Activated naive CD4-positive, alpha-beta T cell treated with Interleukin-2 at 50 U/mL for 16 hours (primary cell): ENCODE measurements around the gene MFAP2.
"Not testable (repeated sequence)": the region's sequence is repeated elsewhere in the genome, so short reads cannot be mapped to it uniquely, and the experiment has no call there.

Experiments used
- DNase-seq: peaks from one replicate; pipeline ENCODE4 v3.0.0-alpha.2; 2020

MFAP2 gene

DNA sequence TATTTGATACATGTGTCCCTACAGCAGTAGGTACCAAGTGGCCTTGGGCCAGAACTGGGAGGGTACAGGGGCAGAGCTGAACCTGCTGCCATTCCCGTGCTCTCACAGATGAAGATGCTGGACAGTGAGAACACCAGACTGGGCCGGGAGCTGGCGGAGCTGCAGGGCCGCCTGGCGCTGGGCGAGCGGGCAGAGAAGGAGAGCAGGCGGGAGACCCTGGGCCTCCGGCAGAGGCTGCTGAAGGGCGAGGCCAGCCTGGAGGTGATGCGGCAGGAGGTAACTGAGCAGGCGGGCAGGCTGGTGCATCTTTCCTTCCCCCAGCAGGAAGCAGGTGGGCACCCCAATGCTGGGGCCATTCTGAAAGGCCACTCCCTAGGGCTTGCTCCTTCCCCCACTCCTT lies 21.9 kb downstream of the MFAP2 start:
- no peak for DNase-seq

DNA sequence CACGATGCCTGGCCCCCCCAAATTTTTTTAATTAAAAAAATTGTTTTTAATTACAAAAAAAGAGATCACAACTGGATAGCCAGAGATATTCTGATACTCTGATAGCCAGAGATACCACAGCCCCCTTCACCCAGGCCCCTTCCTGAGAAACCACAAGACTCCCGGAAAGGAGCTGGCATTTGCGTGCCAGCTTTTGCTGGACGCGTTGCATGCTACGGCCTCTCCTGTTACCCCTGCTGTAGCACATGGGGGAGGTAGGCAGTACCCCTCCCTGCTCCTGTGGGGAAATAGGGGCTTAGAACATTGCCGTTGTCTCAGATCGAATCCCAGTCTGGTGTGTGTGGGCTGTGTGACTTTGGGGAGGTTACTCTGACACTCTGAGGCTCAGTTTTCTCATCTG lies 22.7 kb downstream of the MFAP2 start:
- DNase-seq, result no peak

DNA sequence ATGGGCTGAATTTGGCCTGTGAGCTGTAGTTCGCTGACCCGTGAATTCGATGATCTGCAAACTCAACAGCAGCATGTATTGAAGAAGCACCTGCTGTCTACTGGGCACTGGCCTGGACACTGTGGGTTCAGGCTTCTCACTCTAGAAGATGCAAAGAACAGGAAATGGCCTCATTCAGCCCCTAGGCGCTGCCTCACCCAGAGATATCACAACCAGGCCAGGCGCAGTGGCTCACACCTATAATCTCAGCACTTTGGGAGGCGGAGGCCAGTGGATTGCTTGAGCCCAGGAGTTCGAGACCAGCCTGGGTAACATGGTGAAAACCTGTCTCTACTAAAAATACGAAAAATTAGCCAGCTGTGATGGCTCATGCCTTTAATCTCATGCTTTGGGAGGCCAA lies 23.6 kb downstream of the MFAP2 start:
- DNase-seq, result no peak

DNA sequence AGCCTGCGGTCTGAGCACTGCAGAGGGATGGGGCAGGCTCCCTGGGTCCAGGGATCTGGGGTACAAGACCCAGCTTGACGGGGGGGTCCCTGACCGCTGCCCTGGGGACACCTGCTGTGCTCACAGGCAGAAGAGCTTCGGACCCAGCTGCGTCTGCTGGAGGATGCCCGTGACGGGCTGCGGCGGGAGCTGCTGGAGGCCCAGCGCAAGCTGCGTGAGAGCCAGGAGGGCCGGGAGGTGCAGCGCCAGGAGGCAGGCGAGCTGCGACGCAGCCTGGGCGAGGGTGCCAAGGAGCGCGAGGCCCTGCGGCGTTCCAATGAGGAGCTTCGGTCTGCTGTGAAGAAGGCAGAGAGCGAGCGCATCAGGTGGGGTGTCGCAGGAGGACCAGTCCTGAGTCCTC lies 25.2 kb downstream of the MFAP2 start:
- DNase-seq, result no peak

DNA sequence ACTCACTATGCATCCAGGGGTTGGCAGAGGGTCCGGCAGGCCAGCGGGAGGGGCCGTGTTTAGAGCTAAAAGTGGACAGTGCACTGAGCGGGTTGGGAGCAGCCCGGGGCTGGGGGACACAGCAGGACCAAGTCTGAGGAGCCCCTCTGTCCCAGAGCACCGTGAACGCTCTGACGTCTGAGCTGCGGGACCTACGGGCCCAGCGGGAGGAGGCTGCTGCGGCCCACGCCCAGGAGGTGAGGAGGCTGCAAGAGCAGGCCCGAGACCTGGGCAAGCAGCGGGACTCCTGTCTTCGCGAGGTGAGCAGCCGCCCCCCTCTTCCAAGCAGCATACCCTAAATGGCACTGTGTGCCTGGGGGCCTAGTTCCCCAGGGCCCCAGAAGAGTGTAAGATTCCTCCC lies 25.8 kb downstream of the MFAP2 start:
- no peak for DNase-seq

DNA sequence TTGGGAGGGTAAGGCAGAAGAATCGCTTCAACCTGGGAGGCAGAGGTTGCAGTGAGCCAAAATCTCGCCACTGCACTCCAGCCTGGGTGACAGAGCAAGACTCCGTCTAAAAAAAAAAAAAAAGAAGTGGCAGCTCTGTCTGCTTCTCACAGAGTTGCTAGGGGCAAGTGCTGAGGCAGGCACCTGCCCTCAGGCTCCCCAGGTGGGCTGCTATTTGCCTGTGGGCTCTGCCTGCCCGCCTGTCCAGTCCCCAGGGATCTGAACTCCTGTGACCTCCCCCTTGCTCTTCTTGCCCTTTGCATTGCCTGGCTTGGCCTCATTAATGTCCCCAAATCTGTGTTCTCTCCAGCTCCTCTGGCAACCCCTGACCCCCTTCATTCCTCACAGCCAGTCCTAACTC lies 28.0 kb downstream of the MFAP2 start:
- not testable (repeated sequence) for DNase-seq

DNA sequence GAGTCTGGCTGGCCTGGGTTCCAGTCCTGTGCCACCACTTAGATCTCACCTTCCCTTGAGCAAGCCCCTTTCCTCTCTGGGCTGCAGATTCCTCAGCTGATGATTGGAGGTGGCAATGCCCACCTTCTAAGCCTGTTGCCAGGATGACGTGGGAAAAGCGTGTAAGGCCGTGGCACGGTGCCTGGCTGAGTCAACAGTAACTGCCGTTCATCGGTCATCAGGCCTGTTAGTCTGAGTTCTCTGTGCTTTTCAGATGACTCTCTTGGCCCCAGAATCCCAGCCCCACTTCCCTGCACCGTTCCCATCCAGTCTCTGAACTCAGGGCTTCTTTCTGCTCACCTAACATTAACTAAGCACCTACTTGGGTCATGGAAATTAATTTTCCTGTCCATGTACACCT lies 31.4 kb downstream of the MFAP2 start:
- not testable (repeated sequence) for DNase-seq

DNA sequence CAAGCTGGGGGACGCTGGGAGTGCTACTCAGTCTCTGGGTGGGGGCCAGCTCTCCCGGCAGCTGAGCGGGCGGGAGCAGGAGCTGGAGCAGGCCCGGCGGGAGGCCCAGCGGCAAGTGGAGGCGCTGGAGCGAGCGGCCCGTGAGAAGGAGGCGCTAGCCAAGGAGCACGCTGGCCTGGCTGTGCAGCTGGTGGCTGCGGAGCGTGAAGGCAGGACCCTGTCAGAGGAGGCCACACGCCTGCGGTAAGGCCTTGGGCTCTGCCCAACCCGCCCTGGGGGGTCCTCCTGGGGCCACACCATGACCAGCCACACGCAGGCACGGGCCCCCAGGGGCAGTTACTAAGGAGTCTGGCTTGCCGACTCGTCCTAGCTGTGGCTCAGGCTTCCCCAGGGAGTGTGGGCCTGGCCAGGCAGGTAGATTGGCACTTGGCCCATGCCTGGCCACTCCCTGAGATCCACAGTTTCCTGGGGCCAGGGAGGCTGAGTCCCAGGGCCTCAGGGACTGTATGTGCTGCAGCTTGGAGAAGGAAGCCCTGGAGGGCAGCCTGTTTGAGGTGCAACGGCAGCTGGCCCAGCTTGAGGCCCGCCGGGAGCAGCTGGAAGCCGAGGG lies 32.0 kb downstream of the MFAP2 start:
- DNase-seq, result not testable (repeated sequence)

DNA sequence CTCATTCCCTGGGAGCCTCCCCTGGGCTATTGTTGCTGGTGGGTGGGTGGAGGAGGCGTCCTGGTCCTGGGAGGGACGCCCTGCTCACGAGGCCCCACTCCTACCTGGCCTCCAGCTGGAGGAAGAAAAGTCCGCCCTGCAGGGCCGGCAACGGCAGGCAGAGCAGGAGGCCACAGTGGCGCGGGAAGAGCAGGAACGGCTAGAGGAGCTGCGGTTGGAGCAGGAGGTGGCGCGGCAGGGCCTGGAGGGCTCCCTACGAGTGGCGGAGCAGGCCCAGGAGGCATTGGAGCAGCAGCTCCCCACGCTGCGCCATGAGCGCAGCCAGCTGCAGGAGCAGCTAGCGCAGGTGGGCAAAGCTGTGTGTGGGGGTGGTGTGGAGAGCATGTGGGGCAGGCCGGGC lies 33.8 kb downstream of the MFAP2 start:
- DNase-seq, result no peak

DNA sequence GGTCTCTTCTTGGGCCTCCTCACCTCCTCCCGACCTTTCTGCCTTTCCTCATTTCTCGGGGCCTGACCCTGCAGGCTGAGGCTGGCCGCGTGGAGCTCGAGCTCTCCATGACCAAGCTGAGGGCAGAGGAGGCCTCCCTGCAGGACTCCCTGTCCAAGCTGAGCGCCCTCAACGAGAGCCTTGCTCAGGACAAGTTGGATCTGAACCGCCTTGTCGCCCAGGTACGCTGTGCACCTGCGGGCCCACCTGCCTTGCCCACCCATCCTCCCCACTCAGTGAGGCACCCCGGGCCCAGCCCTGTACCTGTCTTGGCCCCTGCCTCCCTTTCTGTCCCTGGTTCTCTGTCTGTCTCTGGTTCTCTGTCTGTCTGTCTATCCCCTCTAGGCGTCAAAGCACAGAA lies 34.2 kb downstream of the MFAP2 start:
- DNase-seq, result not testable (repeated sequence)

DNA sequence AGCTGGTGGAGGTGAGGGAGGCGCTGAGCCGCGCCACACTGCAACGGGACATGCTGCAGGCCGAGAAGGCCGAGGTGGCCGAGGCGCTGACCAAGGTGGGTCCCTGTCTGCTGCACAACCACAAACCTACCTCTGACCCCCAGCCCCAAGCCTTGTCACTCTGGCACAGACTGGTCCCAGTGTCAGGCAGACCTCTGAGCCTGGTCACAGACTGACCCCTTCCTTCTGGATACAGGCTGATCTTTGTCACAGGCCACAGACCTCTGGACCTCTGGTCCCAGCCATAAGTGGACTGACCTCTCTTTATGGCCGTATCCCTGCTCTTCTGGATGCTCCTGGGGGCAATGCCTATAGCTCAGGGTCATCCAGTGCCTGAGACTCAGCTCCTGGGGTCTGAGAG lies 34.9 kb downstream of the MFAP2 start:
- DNase-seq, result not testable (repeated sequence)

DNA sequence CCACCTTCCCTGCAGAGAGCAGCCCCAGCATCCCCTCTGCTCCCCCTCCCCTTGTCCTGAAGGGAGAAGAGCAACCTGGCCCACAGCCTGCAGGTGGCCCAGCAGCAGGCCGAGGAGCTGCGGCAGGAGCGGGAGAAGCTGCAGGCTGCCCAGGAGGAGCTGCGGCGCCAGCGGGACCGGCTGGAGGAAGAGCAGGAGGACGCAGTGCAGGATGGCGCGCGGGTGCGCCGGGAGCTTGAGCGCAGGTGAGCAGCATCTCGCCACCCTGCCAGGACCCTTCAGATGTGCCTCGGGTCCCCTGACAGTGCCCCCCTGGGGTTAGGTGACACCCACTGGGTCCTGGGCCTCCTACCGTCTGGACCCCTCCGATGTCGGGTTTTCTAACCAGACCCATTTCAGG lies 36.4 kb downstream of the MFAP2 start:
- no peak for DNase-seq

DNA sequence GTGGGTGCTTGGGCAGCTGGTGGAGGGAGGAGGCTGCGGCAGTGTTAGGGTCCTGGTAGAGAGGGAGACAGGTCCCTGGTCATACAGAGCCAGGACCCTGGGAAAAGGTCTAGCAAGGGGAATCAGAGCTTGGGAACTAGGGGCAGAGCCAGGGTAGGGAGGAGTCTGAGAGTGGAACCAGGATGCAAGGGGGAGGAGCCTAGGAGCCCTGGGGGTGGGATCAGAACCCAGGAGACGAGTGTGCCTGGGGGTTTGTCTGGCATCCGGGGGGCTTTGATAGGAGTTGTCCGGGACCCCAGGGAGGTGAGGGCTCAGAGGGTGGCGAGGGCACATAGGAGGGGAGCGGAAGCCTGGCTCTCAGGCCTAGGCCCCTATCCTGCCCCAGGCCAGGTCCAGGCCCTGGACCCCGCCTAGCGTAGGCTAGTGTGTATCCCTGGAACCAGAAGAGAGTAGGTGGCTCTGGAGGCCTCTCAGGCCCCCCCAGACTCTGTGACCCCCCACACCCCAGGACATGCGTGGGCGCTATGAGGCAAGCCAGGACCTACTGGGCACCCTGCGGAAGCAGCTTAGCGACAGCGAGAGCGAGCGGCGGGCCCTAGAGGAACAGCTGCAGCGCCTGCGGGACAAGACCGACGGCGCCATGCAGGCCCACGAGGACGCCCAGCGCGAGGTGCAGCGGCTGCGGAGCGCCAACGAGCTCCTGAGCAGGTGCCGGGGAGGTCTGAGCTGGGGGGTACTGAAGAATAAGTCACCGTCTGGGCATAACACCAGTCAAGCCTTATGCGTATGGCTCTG lies 40.8 kb downstream of the MFAP2 start:
- not testable (repeated sequence) for DNase-seq

DNA sequence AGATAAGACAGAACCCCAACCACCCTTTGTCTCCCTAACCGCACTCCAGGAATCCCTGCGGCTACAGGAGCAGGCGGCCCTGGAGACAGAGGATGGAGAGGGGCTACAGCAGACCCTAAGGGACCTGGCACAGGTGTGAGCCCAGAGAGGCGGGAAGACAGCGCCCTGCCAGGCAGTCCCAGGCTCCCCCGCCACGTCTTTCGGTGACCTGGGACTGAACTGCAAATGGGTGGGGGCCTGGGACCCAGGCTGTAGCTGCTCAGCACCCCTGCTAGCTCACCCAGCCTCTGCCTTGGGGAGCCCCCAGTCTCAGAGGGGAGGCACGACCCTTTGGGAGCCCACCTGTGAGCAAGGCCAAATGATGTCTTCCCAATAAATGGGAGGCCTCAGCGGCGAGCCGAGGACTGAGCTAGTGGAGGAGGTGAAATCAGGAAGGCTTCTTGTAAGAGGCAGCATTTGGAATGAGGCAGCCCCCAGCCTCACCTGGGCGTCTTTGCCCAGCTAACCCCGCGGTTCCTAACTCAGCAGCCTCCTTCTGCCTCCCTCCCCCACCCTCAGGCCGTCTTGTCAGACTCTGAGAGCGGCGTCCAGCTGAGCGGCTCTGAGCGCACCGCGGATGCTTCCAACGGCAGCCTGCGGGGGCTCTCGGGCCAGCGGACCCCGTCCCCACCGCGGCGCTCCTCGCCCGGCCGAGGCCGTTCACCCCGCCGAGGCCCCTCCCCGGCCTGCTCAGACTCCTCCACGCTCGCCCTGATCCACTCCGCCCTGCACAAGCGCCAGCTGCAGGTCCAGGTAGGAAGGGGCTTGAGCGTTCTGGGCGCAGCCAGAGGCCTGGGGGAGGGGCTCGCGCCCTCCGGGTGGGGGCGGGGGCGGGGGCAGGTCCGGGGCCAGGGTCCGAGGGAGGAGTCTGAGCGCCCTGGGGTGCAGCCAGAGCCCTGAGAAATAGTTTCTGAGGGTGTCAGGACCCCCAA lies 41.8 kb downstream of the MFAP2 start:
- no peak for DNase-seq

DNA sequence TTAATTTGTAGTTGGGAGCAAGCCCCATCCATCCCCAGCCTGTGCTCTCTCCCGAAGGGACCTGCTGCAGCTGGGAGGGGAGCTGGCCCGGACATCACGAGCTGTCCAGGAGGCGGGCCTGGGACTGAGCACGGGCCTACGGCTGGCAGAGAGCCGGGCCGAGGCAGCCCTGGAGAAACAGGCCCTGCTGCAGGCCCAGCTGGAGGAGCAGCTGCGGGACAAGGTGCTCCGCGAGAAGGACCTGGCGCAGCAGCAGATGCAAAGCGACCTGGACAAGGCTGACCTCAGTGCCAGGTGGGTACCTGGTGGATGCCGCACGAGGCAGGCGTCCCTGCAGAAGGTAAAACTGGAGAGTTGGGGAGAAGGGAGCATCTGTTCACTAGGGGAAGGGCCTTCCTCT lies 43.8 kb downstream of the MFAP2 start:
- DNase-seq, result not testable (repeated sequence)

DNA sequence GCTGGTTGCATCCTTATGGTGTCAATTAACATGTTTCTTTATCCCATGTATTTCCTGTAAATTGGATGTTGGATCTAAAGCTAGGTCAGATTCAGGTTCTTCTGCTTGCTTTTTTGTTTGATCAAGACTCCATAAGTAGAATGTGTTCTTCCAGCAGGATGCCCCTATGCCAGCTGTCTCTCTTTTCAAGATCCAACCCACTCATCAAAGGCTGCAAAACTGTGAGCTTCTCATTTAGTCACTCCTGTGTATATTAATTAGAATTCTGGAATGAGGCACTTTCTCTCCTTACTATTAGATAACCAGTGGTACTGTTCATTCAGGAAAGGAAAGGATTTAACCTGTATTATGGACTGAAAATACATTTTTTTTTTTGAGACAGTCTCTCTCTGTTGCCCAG lies 46.5 kb downstream of the MFAP2 start:
- DNase-seq, result not testable (repeated sequence)

DNA sequence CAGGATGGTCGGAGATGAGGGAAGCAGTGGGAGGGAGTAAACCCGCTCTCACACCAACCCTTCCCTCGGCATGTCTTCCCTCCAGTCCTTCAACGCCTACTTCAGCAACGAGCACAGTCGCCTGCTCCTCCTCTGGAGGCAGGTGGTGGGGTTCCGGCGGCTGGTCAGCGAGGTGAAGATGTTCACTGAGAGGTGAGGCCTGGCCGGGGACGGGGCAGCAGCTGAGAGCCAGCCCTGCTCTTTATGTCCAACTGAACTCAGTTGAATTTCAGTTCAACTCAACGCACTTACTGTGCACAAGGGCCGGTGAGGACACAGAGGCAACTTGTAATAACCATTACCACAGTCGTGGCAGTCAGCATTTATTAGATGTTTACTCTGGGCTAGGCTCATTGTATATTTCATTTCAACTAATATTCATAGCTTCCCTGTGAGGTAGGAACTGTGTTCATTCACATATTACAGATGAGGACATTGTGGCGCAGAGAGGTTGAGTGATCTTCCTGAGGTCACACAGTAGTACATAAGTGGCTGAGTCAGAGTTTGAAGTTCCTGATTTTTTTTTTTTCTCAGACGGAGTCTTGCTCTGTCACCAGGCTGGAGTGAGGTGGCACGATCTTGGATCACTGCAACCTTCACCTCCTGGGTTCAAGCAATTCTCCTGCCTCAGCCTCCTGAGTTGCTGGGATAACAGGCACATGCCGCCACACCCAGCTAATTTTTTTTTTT lies 49.0 kb downstream of the MFAP2 start:
- not testable (repeated sequence) for DNase-seq

DNA sequence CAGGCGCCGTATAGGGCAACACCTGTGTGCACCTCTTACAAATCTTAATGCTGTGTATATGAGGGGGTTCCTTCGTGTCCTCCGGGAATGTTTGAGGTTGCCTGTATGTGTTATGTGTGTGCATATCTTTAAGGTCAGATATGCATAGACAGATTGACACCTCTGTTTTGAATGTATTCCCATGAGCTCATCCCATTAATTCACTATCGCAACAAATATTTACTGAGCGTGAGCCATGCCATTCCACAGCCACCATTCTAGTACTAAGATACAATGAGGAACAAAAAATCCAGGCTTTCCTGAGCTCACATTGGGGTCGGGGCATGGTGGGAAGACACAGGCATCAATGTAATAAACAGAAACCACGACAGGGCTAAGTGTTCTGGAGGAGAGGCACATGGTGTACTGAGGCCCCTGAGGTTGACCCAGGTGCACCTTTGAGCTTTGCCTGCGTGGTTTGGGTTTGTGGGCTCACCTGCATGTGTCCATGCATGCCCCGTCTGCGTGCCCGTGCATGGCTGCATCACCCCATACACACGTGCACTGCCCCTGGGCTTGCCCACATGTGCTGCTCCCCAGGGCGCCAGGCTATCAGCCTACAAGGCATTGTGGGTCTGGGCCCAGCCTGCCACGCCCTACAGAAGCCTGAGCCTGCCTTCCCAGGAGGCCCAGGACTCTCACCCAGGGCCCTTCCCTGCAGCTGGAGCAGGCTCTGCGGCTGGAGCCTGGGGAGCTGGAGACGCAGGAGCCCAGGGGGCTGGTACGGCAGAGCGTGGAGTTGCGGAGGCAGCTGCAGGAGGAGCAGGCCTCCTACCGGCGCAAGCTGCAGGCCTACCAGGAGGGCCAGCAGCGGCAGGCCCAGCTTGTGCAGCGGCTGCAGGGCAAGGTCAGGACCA lies 51.0 kb downstream of the MFAP2 start:
- DNase-seq, result not testable (repeated sequence)

DNA sequence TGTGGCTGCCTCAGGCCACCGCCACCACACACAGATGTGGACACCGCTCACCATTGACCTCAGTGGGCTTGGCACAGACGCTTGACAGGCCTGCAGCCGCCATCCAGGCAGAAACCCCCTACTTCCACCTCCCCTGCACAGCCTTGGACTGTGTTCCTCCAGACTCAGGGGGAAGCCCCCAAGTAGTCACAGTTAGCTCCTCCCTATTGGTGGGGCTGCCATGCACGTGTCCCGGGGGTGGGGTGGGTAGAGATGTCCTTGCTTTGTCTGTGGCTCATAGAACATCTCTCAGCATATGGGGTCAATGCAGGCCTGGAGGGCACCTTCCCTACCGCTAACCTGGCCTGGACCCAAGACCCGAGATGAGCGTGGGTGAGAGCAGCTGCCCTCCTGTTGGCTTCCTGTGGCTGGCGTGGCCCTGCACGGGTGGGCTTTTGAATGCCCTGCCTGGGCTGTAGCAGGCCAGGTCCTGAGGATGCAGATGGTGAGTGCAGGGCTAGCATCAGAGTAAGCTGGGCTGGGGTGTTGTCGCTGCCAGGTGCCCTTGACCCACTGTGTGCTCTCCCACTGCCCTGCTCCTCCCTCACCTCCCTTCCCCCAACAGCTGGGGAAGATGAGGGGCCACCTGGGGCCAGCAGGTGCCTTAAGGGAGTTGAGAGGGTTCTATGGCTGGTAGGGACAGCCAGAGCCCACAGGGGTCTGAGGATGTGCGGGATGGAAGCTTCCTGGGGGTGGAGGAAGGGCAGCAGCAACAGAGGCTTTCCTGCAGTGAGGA lies 52.5 kb downstream of the MFAP2 start:
- no peak for DNase-seq

DNA sequence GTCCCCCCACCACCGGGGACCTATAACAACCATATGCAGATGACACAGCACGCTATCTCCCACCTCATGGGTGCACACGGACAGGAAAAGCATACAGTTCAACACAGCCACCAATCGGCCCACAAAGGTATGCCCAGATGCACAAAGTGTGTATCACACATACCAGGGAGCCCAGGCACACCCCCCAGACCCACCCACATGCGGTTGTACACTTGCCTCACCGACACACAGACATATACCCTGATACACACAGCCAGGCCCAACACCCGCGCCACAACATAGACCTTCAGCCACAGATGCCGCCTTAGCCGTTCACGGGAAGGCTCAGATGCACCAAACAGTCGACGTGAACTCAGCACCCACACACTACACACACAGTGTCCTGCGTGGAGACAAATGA lies 53.2 kb downstream of the MFAP2 start:
- DNase-seq, result no peak
